Measurements from ENCODE around the gene HLCS. TPM values are rescaled to one million over a fixed set of nuclear protein-coding genes. Genes with fewer than 3 reads are reported as not detected.

HLCS gene
- total RNA-seq, 1 donor from 2014 or later: 18.8 TPM

DNA sequence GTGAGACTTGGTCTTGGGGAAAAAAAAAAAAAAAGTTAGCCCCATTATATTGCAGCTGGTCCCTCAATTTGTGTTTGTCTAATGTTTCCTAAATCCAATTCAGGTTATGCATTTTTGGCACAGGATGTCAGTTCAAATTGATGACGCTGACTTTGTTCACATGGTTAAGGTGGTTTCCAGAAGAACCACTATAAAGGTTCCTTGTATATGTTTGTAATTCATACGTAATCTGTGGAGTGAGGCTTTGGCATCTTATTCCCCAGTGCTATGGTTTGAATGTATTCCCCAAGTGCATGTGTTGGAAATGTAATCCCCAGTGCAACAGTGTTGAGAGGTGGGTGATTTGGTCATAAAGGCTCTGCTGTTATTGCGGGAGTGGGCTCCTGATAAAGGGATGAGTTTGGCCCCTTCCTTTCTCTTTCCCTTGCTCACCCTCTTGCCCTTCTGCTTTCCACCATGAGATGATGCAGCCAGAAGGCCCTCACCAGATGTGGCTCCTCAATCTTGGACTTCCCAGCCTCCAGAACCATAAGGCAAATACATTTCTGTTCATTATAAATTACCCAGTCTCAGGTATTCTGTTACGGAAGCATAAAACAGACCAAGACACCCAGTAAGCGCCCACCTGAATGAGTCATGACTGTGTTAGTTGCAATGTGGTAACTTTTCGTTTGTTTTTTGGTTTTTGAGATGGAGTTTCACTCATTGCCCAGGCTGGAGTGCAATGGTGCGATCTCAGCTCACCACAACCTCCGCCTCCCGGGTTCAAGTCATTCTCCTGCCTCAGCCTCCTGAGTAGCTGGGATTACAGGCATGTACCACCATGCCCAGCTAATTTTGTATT lies 19.5 kb upstream of the HLCS start:
- Histone ChIP-seq H3K4me1 (ENCODE audit: control insufficient read depth in 3 of 3, insufficient read depth in 3 of 3, low read length in 3 of 3) (peaks cover under 1 to 10% (median 6%) of the 10 kb centered on the region in 3 donors), H3K27me3 (ENCODE audit: control insufficient read depth in 3 of 3, insufficient read depth in 3 of 3, low read length in 3 of 3) (no peaks in the 10 kb centered on the region), H3K9me3 (ENCODE audit: control insufficient read depth in 3 of 3, low read length in 3 of 3) (peaks cover 0 to 2% (median 0%) of the 10 kb centered on the region in 3 donors), H3K36me3 (ENCODE audit: control insufficient read depth in 3 of 3, insufficient read depth in 3 of 3, low read length in 3 of 3) (peaks cover 0 to 3% (median 2%) of the 10 kb centered on the region in 3 donors), H3K9ac (ENCODE audit: low read depth in 1 of 3, low read length in 3 of 3) (no peak overlapping the region), H3K4me3 (ENCODE audit: low read length in 3 of 3) (no peak overlapping the region), H3K27ac (ENCODE audit: low read depth, low read length) (no peak overlapping the region)

DNA sequence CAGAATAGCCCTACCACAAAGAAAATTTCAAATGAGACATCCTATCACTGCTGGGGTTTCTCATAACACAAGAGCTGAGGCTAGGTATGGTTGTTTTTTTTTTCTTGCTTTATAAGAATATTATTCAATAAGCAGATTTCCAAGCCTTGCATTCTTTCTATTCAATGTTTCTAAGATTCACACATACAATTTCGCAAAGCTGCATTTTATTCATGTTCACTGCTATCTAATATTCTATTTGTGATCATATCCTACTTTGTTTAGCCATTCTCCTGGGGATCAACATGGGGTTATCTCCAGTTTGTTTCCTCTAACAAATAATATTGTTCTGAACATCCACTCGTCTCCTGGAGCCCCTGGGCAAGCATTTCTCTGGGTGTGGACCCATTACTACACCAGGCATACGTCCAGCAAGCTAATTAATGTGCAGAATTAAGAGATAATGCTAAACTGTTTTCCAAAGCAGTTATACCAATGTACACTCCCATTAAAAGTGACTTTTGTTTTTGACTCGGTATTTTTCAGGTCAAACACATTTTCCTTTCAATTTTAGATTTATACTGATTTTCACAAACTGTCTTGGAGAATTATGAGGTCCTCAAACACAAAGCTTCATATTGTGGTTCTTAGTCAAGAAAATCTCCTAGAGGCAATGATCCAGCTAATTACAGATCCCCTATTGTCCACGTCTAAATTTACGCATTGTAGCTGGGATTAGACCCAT lies 15.7 kb upstream of the HLCS start:
- Histone ChIP-seq H3K9me3 (ENCODE audit: control insufficient read depth in 3 of 3, low read length in 3 of 3) (peaks cover 0 to 2% (median 0%) of the 10 kb centered on the region in 3 donors), H3K27ac (ENCODE audit: low read depth, low read length) (no peak overlapping the region), H3K36me3 (ENCODE audit: control insufficient read depth in 3 of 3, insufficient read depth in 3 of 3, low read length in 3 of 3) (peaks cover 0 to 3% (median 2%) of the 10 kb centered on the region in 3 donors), H3K4me3 (ENCODE audit: low read length in 3 of 3) (no peak overlapping the region), H3K27me3 (ENCODE audit: control insufficient read depth in 3 of 3, insufficient read depth in 3 of 3, low read length in 3 of 3) (no peaks in the 10 kb centered on the region), H3K9ac (ENCODE audit: low read depth in 1 of 3, low read length in 3 of 3) (no peak overlapping the region), H3K4me1 (ENCODE audit: control insufficient read depth in 3 of 3, insufficient read depth in 3 of 3, low read length in 3 of 3) (peaks cover 11 to 17% (median 13%) of the 10 kb centered on the region in 3 donors)

DNA sequence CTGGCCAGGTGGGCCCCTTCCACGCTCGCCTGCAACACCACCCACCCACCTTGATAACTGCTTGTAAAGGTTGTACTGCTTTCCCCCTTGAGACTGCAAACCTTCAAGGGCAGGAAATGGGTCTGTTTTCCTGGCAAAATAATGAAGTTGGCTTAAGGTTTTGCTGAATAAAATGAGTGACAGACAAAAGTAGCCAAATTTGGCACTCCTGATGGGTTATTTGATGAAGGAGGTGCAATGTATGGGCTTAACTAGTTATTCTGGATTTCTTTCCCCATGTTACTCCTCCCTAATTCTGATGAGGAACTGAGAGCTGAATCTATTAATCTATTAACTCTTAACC lies 14.6 kb upstream of the HLCS start:
- Histone ChIP-seq H3K9ac (ENCODE audit: low read depth in 1 of 3, low read length in 3 of 3) (peak overlapping the region; percentile 82 to 89 (median 85)), H3K9me3 (ENCODE audit: control insufficient read depth in 3 of 3, low read length in 3 of 3) (peaks cover 0 to under 1% (median 0%) of the 10 kb centered on the region in 3 donors), H3K27me3 (ENCODE audit: control insufficient read depth in 3 of 3, insufficient read depth in 3 of 3, low read length in 3 of 3) (no peaks in the 10 kb centered on the region), H3K27ac (ENCODE audit: low read depth, low read length) (no peak overlapping the region), H3K4me1 (ENCODE audit: control insufficient read depth in 3 of 3, insufficient read depth in 3 of 3, low read length in 3 of 3) (peaks cover 13 to 17% (median 13%) of the 10 kb centered on the region in 3 donors), H3K36me3 (ENCODE audit: control insufficient read depth in 3 of 3, insufficient read depth in 3 of 3, low read length in 3 of 3) (peaks cover 0 to 3% (median 2%) of the 10 kb centered on the region in 3 donors), H3K4me3 (ENCODE audit: low read length in 3 of 3) (peak overlapping the region; percentile 66 to 80 (median 77))

DNA sequence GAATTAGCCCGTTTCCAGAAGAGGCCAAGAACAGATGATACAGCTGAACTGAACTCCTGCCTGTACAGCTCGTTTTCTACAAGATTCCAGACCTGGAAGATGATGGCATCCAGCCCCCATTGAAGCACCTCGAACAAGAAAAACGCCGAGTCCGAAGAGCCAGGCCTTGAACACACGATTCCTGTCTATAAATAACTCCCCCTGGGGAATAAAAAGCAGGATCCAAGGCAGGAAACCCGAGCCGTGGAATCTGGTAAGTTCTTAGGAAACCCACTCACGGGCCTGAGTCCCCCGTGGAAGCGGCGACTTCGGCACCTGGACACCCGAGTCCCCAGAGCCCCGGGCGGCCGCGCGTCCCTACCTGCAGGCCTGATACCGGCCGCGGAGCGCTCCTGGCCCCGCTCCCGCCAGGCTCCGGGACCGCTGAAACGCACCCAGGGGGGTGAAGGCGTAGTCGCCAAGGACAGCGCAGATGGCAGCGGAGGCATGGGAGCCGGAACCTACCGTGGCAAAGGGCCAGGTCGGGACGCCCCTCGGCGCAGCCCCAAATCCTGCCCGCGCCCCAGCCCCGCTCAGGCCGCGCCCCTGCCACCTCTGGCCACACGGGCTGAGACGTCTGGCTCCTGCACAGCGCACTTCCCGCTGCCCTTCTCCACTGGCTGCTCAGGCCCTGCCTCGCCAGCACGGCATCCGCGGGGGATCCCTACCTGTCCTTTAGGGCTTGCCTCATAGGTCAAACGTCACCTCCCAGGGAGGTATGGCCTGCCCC lies 14.0 kb upstream of the HLCS start:
- H3K9ac ChIP-seq (ENCODE audit: low read depth in 1 of 3, low read length in 3 of 3): peak overlapping the region; percentile 82 to 89 (median 85)
- H3K4me1 ChIP-seq (ENCODE audit: control insufficient read depth in 3 of 3, insufficient read depth in 3 of 3, low read length in 3 of 3): peaks cover 13 to 17% (median 15%) of the 10 kb centered on the region in 3 donors
- H3K27me3 ChIP-seq (ENCODE audit: control insufficient read depth in 3 of 3, insufficient read depth in 3 of 3, low read length in 3 of 3): no peaks in the 10 kb centered on the region
- H3K36me3 ChIP-seq (ENCODE audit: control insufficient read depth in 3 of 3, insufficient read depth in 3 of 3, low read length in 3 of 3): no peaks in the 10 kb centered on the region
- peak overlapping the region; percentile 40 for H3K27ac ChIP-seq (ENCODE audit: low read depth, low read length)
- H3K4me3 ChIP-seq (ENCODE audit: low read length in 3 of 3): peak overlapping the region; percentile 66 to 80 (median 77)
- no peaks in the 10 kb centered on the region for H3K9me3 ChIP-seq (ENCODE audit: control insufficient read depth in 3 of 3, low read length in 3 of 3)

DNA sequence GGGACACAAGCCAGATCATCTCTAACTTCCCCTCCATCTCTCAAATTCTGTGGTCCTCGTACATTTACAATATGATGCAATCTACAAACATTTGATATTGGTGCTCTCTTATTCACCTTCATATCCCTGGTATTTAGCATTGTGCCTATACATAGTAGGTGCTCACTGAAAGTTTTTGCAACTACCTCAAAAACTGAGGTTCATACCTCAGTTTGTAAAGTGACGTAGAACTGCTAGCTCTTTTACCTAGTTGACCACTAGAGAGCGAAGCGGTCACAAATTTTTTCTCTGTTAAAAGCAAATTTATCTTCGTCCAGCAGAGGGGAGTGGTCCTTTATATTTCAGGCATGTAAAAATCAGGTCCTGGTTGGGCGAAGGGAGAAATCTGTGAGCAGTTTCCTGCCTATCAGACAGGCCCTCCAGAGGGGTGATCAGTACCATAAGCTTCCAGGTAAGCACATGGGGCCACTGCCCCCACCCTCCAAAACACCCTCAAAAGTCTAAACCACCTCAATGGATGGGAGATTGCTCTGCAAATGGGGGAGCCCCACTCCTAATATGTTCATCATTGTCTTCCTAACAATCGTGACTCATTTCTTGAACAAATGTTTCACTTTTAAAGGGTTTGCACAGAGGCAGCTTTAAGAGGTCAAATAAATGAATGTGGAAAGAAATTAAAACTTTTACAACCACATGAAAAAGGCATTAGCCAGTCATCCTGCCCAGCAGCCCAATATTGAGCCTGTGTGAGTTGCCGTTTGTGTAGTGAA lies 10.6 kb upstream of the HLCS start:
- no peaks in the 10 kb centered on the region for H3K27me3 ChIP-seq (ENCODE audit: control insufficient read depth in 3 of 3, insufficient read depth in 3 of 3, low read length in 3 of 3)
- peaks cover 15 to 17% (median 15%) of the 10 kb centered on the region in 3 donors for H3K4me1 ChIP-seq (ENCODE audit: control insufficient read depth in 3 of 3, insufficient read depth in 3 of 3, low read length in 3 of 3)
- no peaks in the 10 kb centered on the region for H3K36me3 ChIP-seq (ENCODE audit: control insufficient read depth in 3 of 3, insufficient read depth in 3 of 3, low read length in 3 of 3)
- H3K4me3 ChIP-seq (ENCODE audit: low read length in 3 of 3): no peak overlapping the region
- H3K9ac ChIP-seq (ENCODE audit: low read depth in 1 of 3, low read length in 3 of 3): no peak overlapping the region
- no peaks in the 10 kb centered on the region for H3K9me3 ChIP-seq (ENCODE audit: control insufficient read depth in 3 of 3, low read length in 3 of 3)
- no peak overlapping the region for H3K27ac ChIP-seq (ENCODE audit: low read depth, low read length)

DNA sequence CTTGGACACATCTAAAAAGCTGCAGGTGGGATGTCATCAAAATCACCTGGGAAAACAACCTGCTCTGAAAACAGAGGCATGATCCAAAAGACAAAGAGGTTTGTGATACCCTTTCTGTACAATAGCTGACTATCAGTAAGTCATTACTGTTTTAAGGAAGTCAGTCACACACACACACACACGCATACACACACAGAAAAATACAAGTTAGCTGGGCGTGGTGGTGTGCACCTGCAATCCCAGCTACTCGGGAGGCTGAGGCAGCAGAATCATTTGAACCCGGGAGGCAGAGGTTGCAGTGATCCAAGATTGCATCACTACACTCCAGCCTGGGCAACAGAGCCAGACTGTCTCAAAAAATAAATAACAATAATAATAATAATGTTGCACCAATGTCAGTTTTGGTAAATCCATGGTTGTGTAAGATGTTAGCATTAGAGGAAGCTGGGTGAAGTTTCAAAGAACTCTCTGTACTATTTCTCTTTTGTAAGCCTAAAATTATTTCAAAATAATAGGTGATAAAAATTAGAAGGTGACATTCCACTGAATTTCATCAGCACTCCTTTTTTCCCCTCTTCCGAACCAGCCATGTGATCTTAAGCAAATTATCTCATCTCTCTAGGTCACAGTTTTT lies 9.9 kb upstream of the HLCS start:
- peaks cover 15 to 17% (median 15%) of the 10 kb centered on the region in 3 donors for H3K4me1 ChIP-seq (ENCODE audit: control insufficient read depth in 3 of 3, insufficient read depth in 3 of 3, low read length in 3 of 3)
- H3K36me3 ChIP-seq (ENCODE audit: control insufficient read depth in 3 of 3, insufficient read depth in 3 of 3, low read length in 3 of 3): no peaks in the 10 kb centered on the region
- H3K27me3 ChIP-seq (ENCODE audit: control insufficient read depth in 3 of 3, insufficient read depth in 3 of 3, low read length in 3 of 3): no peaks in the 10 kb centered on the region
- H3K27ac ChIP-seq (ENCODE audit: low read depth, low read length): no peak overlapping the region
- H3K4me3 ChIP-seq (ENCODE audit: low read length in 3 of 3): no peak overlapping the region
- H3K9ac ChIP-seq (ENCODE audit: low read depth in 1 of 3, low read length in 3 of 3): no peak overlapping the region
- no peaks in the 10 kb centered on the region for H3K9me3 ChIP-seq (ENCODE audit: control insufficient read depth in 3 of 3, low read length in 3 of 3)

DNA sequence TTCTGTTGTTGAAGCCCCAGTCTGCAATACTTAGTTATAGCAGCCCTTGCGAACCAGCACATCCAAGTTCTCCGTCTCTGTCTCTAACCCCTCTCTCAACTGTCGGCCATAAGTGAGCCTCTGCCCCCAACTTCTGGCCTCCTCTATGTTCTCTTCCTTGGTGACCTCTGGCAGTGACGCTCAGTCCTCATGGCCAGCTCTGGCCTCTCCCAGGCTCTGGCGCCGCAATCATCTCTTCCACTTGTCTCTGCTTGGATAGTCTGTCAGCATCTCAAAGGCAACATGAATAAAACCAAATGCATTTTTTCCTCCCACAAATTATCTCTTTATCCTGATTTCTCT lies 8.4 kb upstream of the HLCS start:
- Histone ChIP-seq H3K4me3 (ENCODE audit: low read length in 3 of 3) (no peak overlapping the region), H3K9ac (ENCODE audit: low read depth in 1 of 3, low read length in 3 of 3) (no peak overlapping the region), H3K27me3 (ENCODE audit: control insufficient read depth in 3 of 3, insufficient read depth in 3 of 3, low read length in 3 of 3) (no peaks in the 10 kb centered on the region), H3K4me1 (ENCODE audit: control insufficient read depth in 3 of 3, insufficient read depth in 3 of 3, low read length in 3 of 3) (peaks cover 6 to 9% (median 7%) of the 10 kb centered on the region in 3 donors), H3K27ac (ENCODE audit: low read depth, low read length) (no peak overlapping the region), H3K36me3 (ENCODE audit: control insufficient read depth in 3 of 3, insufficient read depth in 3 of 3, low read length in 3 of 3) (no peaks in the 10 kb centered on the region), H3K9me3 (ENCODE audit: control insufficient read depth in 3 of 3, low read length in 3 of 3) (no peaks in the 10 kb centered on the region)

DNA sequence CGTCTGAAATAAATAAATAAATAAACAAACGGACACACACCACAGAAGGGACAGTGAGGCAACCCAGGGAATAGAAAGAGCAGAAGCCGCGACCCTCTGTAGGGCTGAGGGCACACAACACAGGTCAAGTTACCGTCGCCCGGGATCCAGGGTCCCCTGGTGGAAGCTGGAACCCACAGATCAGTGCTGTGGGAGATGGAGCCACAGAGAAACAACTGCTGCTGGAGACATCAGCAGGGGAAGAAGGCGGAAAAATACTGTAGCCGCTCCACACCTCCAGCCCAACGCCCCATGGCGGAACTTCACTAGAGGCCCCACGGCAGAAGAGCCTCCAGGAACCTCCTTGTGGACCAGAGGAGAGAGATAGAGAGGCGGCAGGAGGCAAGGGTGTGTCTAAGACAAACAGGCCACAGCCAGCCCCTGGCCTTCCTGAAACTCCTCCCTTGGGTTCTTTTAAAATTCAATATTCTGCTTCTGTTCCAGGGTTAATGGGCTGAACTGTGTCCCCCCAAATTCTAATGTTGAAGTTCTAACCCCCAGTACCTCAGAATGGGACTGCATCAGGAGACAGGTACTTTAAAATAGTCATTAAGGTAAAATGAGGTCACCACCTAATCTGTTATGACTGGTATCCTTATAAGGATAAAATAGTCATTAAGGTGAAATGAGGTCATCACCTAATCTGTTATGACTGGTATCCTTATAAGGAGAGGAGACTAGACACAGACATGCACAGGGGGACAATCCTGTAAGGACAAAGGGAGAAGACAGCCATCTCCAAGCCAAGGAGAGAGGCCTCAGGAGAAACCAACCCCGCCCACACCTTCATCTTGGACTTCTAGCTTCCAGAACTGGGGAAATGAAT lies 7.7 kb upstream of the HLCS start:
- Histone ChIP-seq H3K4me3 (ENCODE audit: low read length in 3 of 3) (no peak overlapping the region), H3K4me1 (ENCODE audit: control insufficient read depth in 3 of 3, insufficient read depth in 3 of 3, low read length in 3 of 3) (peaks cover 6 to 9% (median 7%) of the 10 kb centered on the region in 3 donors), H3K27me3 (ENCODE audit: control insufficient read depth in 3 of 3, insufficient read depth in 3 of 3, low read length in 3 of 3) (no peaks in the 10 kb centered on the region), H3K36me3 (ENCODE audit: control insufficient read depth in 3 of 3, insufficient read depth in 3 of 3, low read length in 3 of 3) (no peaks in the 10 kb centered on the region), H3K9ac (ENCODE audit: low read depth in 1 of 3, low read length in 3 of 3) (no peak overlapping the region), H3K27ac (ENCODE audit: low read depth, low read length) (no peak overlapping the region), H3K9me3 (ENCODE audit: control insufficient read depth in 3 of 3, low read length in 3 of 3) (no peaks in the 10 kb centered on the region)

All from skeletal muscle tissue (tissue), 4 donors.